Measurements from ENCODE around the gene ZHX3. TPM values are rescaled to one million over a fixed set of nuclear protein-coding genes. Genes with fewer than 3 reads are reported as not detected.

Gene ZHX3
- total and polyA plus RNA-seq, 7 donors = 3.6 to 69.0 (median 39.2) TPM

DNA sequence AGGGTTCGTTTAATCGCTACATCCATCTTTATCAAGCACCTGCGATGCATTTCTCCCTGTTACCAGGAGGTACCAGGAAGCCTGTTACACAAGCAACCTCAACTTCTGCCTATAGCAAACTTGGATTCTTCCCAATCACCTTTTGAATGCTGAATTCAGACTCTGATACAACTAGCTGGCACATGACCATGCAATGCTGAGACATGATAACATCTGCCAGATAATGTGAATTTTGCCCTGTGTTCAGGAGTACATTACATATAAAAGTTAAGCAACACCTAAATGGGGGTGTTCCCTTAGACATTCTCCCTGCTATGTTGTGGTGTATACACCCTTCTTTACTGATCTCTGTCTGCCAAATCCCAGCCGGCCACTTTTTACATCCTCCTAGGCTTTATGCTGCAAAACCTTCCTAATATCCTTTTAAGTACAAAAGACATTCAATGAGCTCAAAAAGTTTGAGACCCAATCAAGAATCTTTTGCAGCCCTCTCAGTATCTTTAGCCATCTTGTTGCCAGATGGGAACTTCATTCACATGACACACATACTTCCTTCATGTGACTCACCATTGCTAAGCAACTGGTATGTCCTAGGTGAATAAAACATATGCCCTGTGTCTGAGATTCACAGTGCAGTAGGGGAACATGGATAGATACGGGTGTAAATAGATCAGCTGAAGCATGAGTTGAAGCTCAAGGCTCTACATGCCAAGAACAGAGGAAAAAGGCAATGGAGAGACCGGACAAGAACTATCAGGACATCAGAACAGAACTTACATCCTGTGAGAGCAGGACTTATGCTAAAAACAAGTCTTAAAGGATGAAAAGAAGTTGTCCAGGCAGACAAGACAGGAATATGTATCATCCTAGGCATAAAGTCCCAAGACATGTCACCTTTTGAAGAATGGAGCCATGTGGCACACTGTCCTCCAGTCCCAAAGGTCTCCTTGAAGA, 84.3 kb downstream of the ZHX3 start:
- H3K9me3 ChIP-seq = no peaks in the 10 kb centered on the region
- no peaks in the 10 kb centered on the region for H3K27me3 ChIP-seq
- no peak overlapping the region for H3K4me3 ChIP-seq
- TF ChIP-seq POLR2A (IDR thresholded peaks at IDR 0.05) (no peak), EP300 (IDR thresholded peaks at IDR 0.05) (no peak), POLR2AphosphoS5 (IDR thresholded peaks at IDR 0.05) (peak in 2 of 4 donors; percentile 4 to 50)
- TF ChIP-seq, protein P1, sequence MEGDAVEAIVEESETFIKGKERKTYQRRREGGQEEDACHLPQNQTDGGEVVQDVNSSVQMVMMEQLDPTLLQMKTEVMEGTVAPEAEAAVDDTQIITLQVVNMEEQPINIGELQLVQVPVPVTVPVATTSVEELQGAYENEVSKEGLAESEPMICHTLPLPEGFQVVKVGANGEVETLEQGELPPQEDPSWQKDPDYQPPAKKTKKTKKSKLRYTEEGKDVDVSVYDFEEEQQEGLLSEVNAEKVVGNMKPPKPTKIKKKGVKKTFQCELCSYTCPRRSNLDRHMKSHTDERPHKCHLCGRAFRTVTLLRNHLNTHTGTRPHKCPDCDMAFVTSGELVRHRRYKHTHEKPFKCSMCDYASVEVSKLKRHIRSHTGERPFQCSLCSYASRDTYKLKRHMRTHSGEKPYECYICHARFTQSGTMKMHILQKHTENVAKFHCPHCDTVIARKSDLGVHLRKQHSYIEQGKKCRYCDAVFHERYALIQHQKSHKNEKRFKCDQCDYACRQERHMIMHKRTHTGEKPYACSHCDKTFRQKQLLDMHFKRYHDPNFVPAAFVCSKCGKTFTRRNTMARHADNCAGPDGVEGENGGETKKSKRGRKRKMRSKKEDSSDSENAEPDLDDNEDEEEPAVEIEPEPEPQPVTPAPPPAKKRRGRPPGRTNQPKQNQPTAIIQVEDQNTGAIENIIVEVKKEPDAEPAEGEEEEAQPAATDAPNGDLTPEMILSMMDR (IDR thresholded peaks at IDR 0.05) = no peak
- peaks cover 0 to 46% (median 40%) of the 10 kb centered on the region in 4 donors for H3K4me1 ChIP-seq
- 79 to 92% methylated on average over 6 of the region's 6 CpGs for WGBS, 2 donors
- no peak for DNase-seq
- H3K36me3 ChIP-seq = no peaks in the 10 kb centered on the region
- intact Hi-C loops (cut with DNase I) = loop anchor here (2.0 to 5.0 kb wide), 3 partner anchors 60 to 109 kb away; partner anchors contain the start of genes LPIN3 and ZHX3
- peak overlapping the region; percentile 59 to 75 (median 62) for H3K27ac ChIP-seq

- H3K4me3 ChIP-seq = no peak overlapping the region
- H3K4me1 ChIP-seq = peaks cover 0 to 46% (median 40%) of the 10 kb centered on the region in 4 donors
- H3K36me3 ChIP-seq = no peaks in the 10 kb centered on the region
- 96 to 98% methylated on average over 1 of the region's 1 CpG for WGBS, 2 donors
- no peaks in the 10 kb centered on the region for H3K9me3 ChIP-seq
- TF ChIP-seq POLR2AphosphoS5 (IDR thresholded peaks at IDR 0.05) (no peak), EP300 (IDR thresholded peaks at IDR 0.05) (no peak)
- TF ChIP-seq, protein P1 (IDR thresholded peaks at IDR 0.05) = no peak
- intact Hi-C loops (cut with DNase I) = loop anchor here (5.0 kb wide), 2 partner anchors 86 to 111 kb away; partner anchors contain the start of genes LPIN3 and ZHX3
- H3K27ac ChIP-seq = peak overlapping the region in 1 of 4 donors; percentile 62
- no peaks in the 10 kb centered on the region for H3K27me3 ChIP-seq
- DNase-seq = no peak
Observed at GRCh38 chr20:41231136-41231535, 86.4 kb downstream of the ZHX3 start.

- intact Hi-C loops (cut with DNase I) = loop anchor here (5.0 kb wide), 2 partner anchors 87 to 112 kb away; partner anchors contain the start of genes LPIN3 and ZHX3
Observed at GRCh38 chr20:41230136-41230535, 87.4 kb downstream of the ZHX3 start.

GRCh38 chr20:41229259-41229658, 88.3 kb downstream of the ZHX3 start:
- TF ChIP-seq POLR2AphosphoS5 (IDR thresholded peaks at IDR 0.05) (no peak), EP300 (IDR thresholded peaks at IDR 0.05) (no peak), POLR2A (IDR thresholded peaks at IDR 0.05) (no peak)
- TF ChIP-seq, protein P1 (IDR thresholded peaks at IDR 0.05) = no peak

More at GRCh38 chr20:41230136-41230535, 87.4 kb downstream of the ZHX3 start:
- H3K9me3 ChIP-seq = no peaks in the 10 kb centered on the region
- no peak for TF ChIP-seq POLR2A (IDR thresholded peaks at IDR 0.05)
- TF ChIP-seq EP300 (IDR thresholded peaks at IDR 0.05) = no peak
- TF ChIP-seq, protein P1 (IDR thresholded peaks at IDR 0.05) = no peak
- H3K36me3 ChIP-seq = no peaks in the 10 kb centered on the region
- no peak overlapping the region for H3K27ac ChIP-seq
- DNase-seq = no peak
- H3K4me1 ChIP-seq = peaks cover 0 to 45% (median 40%) of the 10 kb centered on the region in 4 donors
- no peak overlapping the region for H3K4me3 ChIP-seq
- H3K27me3 ChIP-seq = no peaks in the 10 kb centered on the region
- WGBS, 2 donors = 94% methylated on average over 3 of the region's 3 CpGs

More at GRCh38 chr20:41229259-41229658, 88.3 kb downstream of the ZHX3 start:
- peaks cover 0 to 36% (median 32%) of the 10 kb centered on the region in 4 donors for H3K4me1 ChIP-seq
- H3K9me3 ChIP-seq = no peaks in the 10 kb centered on the region
- intact Hi-C loops (cut with DNase I) = no loop called here
- no peaks in the 10 kb centered on the region for H3K27me3 ChIP-seq
- no peaks in the 10 kb centered on the region for H3K36me3 ChIP-seq
- no peak overlapping the region for H3K27ac ChIP-seq
- no peak for DNase-seq
- H3K4me3 ChIP-seq = no peak overlapping the region
